ENCODE data around the gene MPDZ. TPM values are rescaled to one million over a fixed set of nuclear protein-coding genes. Genes with fewer than 3 reads are reported as not detected.

The MPDZ gene
- total RNA-seq, 4 donors from 2014 or later = 5.4 to 11.4 (median 10.2) TPM

DNA sequence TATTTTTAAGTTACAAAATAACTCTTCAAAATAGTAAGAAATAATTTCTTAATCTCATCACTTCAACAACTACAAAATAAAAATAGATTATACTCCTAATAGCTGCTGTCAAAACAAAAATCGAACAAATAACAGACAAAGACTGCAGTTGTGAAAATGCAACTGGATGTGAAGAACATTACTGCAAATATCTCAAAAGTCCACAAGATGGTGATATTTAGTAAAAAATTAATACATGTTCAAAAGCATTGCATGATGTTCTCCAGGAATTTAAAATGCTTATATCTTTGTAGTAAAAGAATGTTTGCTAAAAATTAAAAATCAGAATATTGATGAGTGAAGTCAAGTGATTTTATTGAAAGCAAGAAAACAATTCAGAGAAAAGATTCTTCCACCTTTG, 66.2 kb downstream of the MPDZ start:
- no peak for DNase-seq (ENCODE audit: low spot score in 2 of 2)
- TF ChIP-seq POLR2A (IDR thresholded peaks at IDR 0.05) = no peak
- TF ChIP-seq, protein P1, sequence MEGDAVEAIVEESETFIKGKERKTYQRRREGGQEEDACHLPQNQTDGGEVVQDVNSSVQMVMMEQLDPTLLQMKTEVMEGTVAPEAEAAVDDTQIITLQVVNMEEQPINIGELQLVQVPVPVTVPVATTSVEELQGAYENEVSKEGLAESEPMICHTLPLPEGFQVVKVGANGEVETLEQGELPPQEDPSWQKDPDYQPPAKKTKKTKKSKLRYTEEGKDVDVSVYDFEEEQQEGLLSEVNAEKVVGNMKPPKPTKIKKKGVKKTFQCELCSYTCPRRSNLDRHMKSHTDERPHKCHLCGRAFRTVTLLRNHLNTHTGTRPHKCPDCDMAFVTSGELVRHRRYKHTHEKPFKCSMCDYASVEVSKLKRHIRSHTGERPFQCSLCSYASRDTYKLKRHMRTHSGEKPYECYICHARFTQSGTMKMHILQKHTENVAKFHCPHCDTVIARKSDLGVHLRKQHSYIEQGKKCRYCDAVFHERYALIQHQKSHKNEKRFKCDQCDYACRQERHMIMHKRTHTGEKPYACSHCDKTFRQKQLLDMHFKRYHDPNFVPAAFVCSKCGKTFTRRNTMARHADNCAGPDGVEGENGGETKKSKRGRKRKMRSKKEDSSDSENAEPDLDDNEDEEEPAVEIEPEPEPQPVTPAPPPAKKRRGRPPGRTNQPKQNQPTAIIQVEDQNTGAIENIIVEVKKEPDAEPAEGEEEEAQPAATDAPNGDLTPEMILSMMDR (IDR thresholded peaks at IDR 0.05) = no peak
- WGBS, 2 donors = 79 to 88% methylated on average over 1 of the region's 1 CpG
- H3K4me3 ChIP-seq (ENCODE audit: low read depth, poor library complexity, severe bottlenecking) = no peak overlapping the region
- intact Hi-C loops (cut with DNase I; ENCODE audit: low total_unique reads) = no loop called here

DNA sequence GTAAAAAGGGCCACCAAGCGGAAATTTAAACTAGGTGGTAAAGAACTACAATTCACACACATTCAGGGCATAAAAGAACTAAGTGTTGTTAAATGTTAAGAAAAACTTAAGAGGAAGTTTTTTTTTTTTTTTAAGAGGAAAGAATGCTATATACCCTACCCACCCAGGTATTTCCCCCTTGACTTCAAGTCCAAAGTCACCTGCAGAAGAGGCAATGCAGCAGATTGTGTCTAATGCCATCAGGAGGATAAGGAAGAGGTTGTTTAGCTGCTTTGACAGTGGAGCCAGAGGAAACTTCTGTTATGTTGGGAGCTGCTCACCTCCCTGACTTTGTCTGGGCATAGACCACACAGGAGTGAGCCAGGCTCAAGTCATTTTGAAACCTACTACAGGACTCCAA, 69.2 kb downstream of the MPDZ start:
- intact Hi-C loops (cut with DNase I; ENCODE audit: low total_unique reads) = no loop called here
- no peak for DNase-seq (ENCODE audit: low spot score in 2 of 2)
- TF ChIP-seq POLR2A (IDR thresholded peaks at IDR 0.05) = no peak
- TF ChIP-seq, protein P1 (IDR thresholded peaks at IDR 0.05) = no peak
- H3K4me3 ChIP-seq (ENCODE audit: low read depth, poor library complexity, severe bottlenecking) = no peak overlapping the region
- WGBS, 2 donors = 97 to 98% methylated on average over 1 of the region's 1 CpG

DNA sequence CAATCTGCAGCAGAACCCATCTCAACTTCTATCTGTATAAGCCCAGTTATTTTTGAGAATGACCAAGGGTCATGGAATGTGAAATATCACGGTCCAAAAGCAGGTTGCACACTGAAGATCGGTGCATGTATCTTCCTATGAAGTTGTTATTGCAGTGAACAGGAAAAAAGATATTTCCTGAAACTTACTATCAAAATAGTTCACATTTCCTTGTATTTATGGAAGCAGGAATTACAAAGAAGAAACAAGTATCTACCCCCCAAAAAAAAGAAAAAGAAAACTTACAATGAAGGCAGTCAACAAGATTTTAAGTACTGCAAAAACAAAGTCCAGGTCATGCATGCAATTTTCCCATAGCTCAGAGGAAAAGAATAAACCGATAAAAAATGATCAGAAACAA, 70.0 kb downstream of the MPDZ start:
- 74% methylated on average over 3 of the region's 3 CpGs for WGBS, 2 donors

DNA sequence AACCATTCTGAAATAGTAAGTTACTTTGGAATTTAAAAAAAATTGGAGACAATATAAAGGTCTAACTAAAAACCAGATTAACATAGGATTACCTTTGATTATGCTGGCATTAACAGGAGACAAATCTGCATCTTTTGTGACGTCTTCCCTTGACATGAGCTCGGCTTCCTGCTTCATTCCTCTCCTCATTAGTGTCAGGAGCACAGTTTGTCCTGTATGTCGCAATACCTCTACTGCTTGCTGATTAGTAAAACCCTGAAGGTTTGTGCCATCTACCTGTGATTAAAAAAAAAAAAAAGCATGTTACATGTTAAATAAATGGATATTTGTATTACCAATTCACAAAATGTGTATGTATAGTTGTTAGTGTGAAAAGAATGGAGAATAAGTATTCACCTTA, 73.7 kb downstream of the MPDZ start:
- no peak overlapping the region for H3K4me3 ChIP-seq (ENCODE audit: low read depth, poor library complexity, severe bottlenecking)
- 74 to 83% methylated on average over 3 of the region's 3 CpGs for WGBS, 2 donors

More for the DNA sequence above, 70.0 kb downstream of the MPDZ start:
- TF ChIP-seq, protein P1 (IDR thresholded peaks at IDR 0.05) = no peak
- TF ChIP-seq POLR2A (IDR thresholded peaks at IDR 0.05) = no peak
- no peak for DNase-seq (ENCODE audit: low spot score in 2 of 2)
- intact Hi-C loops (cut with DNase I; ENCODE audit: low total_unique reads) = no loop called here
- no peak overlapping the region for H3K4me3 ChIP-seq (ENCODE audit: low read depth, poor library complexity, severe bottlenecking)

DNA sequence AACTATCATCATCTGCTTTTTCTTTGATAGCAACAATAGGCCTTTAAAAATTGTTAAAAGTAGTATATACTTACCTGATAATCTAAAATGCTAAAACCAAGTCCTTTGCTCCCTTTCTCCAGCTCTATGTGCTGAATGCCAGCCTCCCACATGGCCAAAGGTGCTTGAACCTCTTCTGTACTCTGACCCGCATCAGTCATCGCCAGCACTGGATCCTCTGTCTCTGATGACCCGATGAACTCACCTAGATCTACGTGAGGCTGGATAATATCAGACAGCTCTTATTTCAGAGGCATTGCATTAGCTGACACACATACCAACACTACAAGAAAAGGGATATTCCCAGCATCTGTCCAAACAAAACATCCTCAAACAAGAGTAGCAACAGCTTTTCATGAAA, 89.5 kb downstream of the MPDZ start:
- intact Hi-C loops (cut with DNase I; ENCODE audit: low total_unique reads) = no loop called here
- TF ChIP-seq, protein P1 (IDR thresholded peaks at IDR 0.05) = no peak
- TF ChIP-seq POLR2A (IDR thresholded peaks at IDR 0.05) = no peak
- 84 to 89% methylated on average over 4 of the region's 4 CpGs for WGBS, 2 donors

More for the DNA sequence above, 73.7 kb downstream of the MPDZ start:
- TF ChIP-seq, protein P1 (IDR thresholded peaks at IDR 0.05) = no peak
- no peak for TF ChIP-seq POLR2A (IDR thresholded peaks at IDR 0.05)
- intact Hi-C loops (cut with DNase I; ENCODE audit: low total_unique reads) = no loop called here
- DNase-seq (ENCODE audit: low spot score in 2 of 2) = no peak

DNA sequence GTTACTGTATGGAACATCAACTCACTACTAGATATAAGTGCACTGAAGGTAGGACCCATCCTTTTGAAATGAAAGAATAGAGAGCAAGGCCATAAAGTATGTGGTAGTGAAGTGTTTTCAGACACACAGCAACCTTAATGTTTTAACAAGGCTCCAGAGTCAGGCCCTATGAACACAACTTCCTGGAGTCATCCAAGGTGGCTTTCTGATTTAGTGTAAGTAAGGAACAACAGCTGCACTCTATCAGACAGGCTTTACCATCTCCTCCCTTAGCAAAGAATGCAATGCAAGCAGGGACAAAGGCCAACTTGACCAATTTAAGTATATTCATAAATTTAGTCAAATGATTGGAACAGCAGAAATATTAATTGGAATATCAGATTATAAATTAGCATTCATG, 90.1 kb downstream of the MPDZ start:
- intact Hi-C loops (cut with DNase I; ENCODE audit: low total_unique reads) = no loop called here
- H3K4me3 ChIP-seq (ENCODE audit: low read depth, poor library complexity, severe bottlenecking) = no peak overlapping the region
- TF ChIP-seq, protein P1 (IDR thresholded peaks at IDR 0.05) = no peak
- TF ChIP-seq POLR2A (IDR thresholded peaks at IDR 0.05) = no peak
- DNase-seq (ENCODE audit: low spot score in 2 of 2) = no peak

More for the DNA sequence above, 89.5 kb downstream of the MPDZ start:
- H3K4me3 ChIP-seq (ENCODE audit: low read depth, poor library complexity, severe bottlenecking) = no peak overlapping the region
- no peak for DNase-seq (ENCODE audit: low spot score in 2 of 2)
